ENCODE measurements around the gene ZNF497.
"Not testable (repeated sequence)": the region's sequence is repeated elsewhere in the genome, so short reads cannot be mapped to it uniquely, and the experiment has no call there.

Gene ZNF497

GRCh38 chr19:58317476-58318072 is 45.0 kb downstream of the ZNF497 start:
- no peaks in the 10 kb centered on the region for H3K4me1 ChIP-seq (ENCODE audit: control insufficient read depth, insufficient read depth, low read length)
- no peak overlapping the region for H3K4me3 ChIP-seq (ENCODE audit: low read depth, low read length)
- H3K27ac ChIP-seq (ENCODE audit: extremely low read depth, low read depth, low read length): no peak overlapping the region
- ChIA-PET CTCF (interaction anchor here (0.6 to 1.0 kb wide), 4 partner anchors 10 to 1048 kb away, joined by 3 read pairs; no protein-coding TSS in a partner anchor), POLR2A (interaction anchor here (0.6 to 1.8 kb wide), 5 partner anchors 9 to 83 kb away, joined by 3 to 12 read pairs (median 3); partner anchors contain the start of genes ERVK3-1, ZNF497 and ZSCAN22)
- peaks cover 28 to 58% of the 10 kb centered on the region in 2 experiments for H3K36me3 ChIP-seq (ENCODE audit: control insufficient read depth in 2 of 2, insufficient read depth in 1 of 2, low read length in 2 of 2)
- TF ChIP-seq REST (tag by site-specific recombination; IDR thresholded peaks at IDR 0.05): peak; percentile 98
- TF ChIP-seq ZNF585B (tag by site-specific recombination; IDR thresholded peaks at IDR 0.05): no peak
- TF ChIP-seq ZNF362 (tag by site-specific recombination; IDR thresholded peaks at IDR 0.05): 0 out of 2 replicates have a peak, but pooled peaks have one; percentile 24
- no peaks in the 10 kb centered on the region for H3K9me3 ChIP-seq (ENCODE audit: control insufficient read depth, insufficient read depth, low read depth, low read length)

GRCh38 chr19:58315580-58315979 is 47.0 kb downstream of the ZNF497 start:
- Histone ChIP-seq H3K27ac (ENCODE audit: extremely low read depth, low read depth, low read length) (no peak overlapping the region), H3K9me3 (ENCODE audit: control insufficient read depth, insufficient read depth, low read depth, low read length) (no peaks in the 10 kb centered on the region), H3K36me3 (ENCODE audit: control insufficient read depth in 2 of 2, insufficient read depth in 1 of 2, low read length in 2 of 2) (peaks cover 33 to 67% of the 10 kb centered on the region in 2 experiments), H3K4me3 (ENCODE audit: low read depth, low read length) (no peak overlapping the region), H3K4me1 (ENCODE audit: control insufficient read depth, insufficient read depth, low read length) (no peaks in the 10 kb centered on the region)
- TF ChIP-seq ZNF596 (tag by site-specific recombination; IDR thresholded peaks at IDR 0.05): no peak
- TF ChIP-seq KLF9 (tag by site-specific recombination; IDR thresholded peaks at IDR 0.05; ENCODE audit: low read depth): peak; percentile 57
- POLR2A ChIA-PET: interaction anchor here (1.5 kb wide), 1 partner anchor 11 kb away, joined by 4 read pairs; the partner anchor contains the start of gene ERVK3-1
- CTCF ChIA-PET: no interaction called here

GRCh38 chr19:58311345-58311865 is 51.1 kb downstream of the ZNF497 start:
- H3K27ac ChIP-seq (ENCODE audit: extremely low read depth, low read depth, low read length): no peak overlapping the region
- ChIA-PET POLR2A (no interaction called here), CTCF (no interaction called here)
- no peak overlapping the region for H3K4me3 ChIP-seq (ENCODE audit: low read depth, low read length)
- peaks cover 54 to 93% of the 10 kb centered on the region in 2 experiments for H3K36me3 ChIP-seq (ENCODE audit: control insufficient read depth in 2 of 2, insufficient read depth in 1 of 2, low read length in 2 of 2)
- no peaks in the 10 kb centered on the region for H3K4me1 ChIP-seq (ENCODE audit: control insufficient read depth, insufficient read depth, low read length)
- H3K9me3 ChIP-seq (ENCODE audit: control insufficient read depth, insufficient read depth, low read depth, low read length): no peaks in the 10 kb centered on the region
- TF ChIP-seq ZBTB7A (tag by site-specific recombination; IDR thresholded peaks at IDR 0.05; ENCODE audit: low read depth) (no peak), ZNF791 (tag by site-specific recombination; IDR thresholded peaks at IDR 0.05) (no peak), MEIS1 (CRISPR knock-in tag; IDR thresholded peaks at IDR 0.05; ENCODE audit: borderline replicate concordance) (no peak), PRDM6 (tag by site-specific recombination; IDR thresholded peaks at IDR 0.05) (no peak)

GRCh38 chr19:58310685-58311084 is 51.9 kb downstream of the ZNF497 start:
- POLR2A ChIA-PET; CTCF ChIA-PET; H3K4me3 ChIP-seq (ENCODE audit: low read depth, low read length); H3K4me1 ChIP-seq (ENCODE audit: control insufficient read depth, insufficient read depth, low read length); H3K27ac ChIP-seq (ENCODE audit: extremely low read depth, low read depth, low read length); H3K9me3 ChIP-seq (ENCODE audit: control insufficient read depth, insufficient read depth, low read depth, low read length): not testable (repeated sequence)
- peaks cover 48 to 90% of the 10 kb centered on the region in 2 experiments for H3K36me3 ChIP-seq (ENCODE audit: control insufficient read depth in 2 of 2, insufficient read depth in 1 of 2, low read length in 2 of 2)
